GM18951 (cell line): ENCODE results near the gene ITPR2.

Source experiments
- POLR2A ChIP-seq: IDR thresholded peaks from 4 replicates; pipeline ENCODE4 v1.6.1; 2011; ENCODE audit warnings: mild to moderate bottlenecking; ENCODE audit not compliant: insufficient read length, insufficient read depth; ENCODE audit errors: extremely low read depth
- in situ Hi-C: fragments of 300-500 bp; cut with MboI; formaldehyde crosslinking; loops from one replicate; pipeline ENCODE4 v1.12.0; 2022; ENCODE audit warnings: low sequenced_read_pairs, mixed read lengths, inconsistent platforms; ENCODE audit not compliant: unreplicated experiment

ITPR2 gene

GRCh38 chr12:26633591-26634210, 199.3 kb downstream of the ITPR2 start:
- TF ChIP-seq POLR2A = no peak
- in situ Hi-C loops = loop anchor here (25.0 kb wide), 1 partner anchor 546 kb away; no protein-coding TSS in a partner anchor

GRCh38 chr12:26632756-26633155, 200.2 kb downstream of the ITPR2 start:
- in situ Hi-C loops = loop anchor here (25.0 kb wide), 1 partner anchor 545 kb away; no protein-coding TSS in a partner anchor
- TF ChIP-seq POLR2A = no peak

GRCh38 chr12:26631846-26632245, 201.1 kb downstream of the ITPR2 start:
- in situ Hi-C loops = loop anchor here (25.0 kb wide), 1 partner anchor 545 kb away; no protein-coding TSS in a partner anchor
- TF ChIP-seq POLR2A = no peak

GRCh38 chr12:26630546-26631027, 202.4 kb downstream of the ITPR2 start:
- TF ChIP-seq POLR2A = no peak
- in situ Hi-C loops = loop anchor here (25.0 kb wide), 1 partner anchor 543 kb away; no protein-coding TSS in a partner anchor

- no peak for TF ChIP-seq POLR2A
- in situ Hi-C loops = loop anchor here (25.0 kb wide), 1 partner anchor 543 kb away; no protein-coding TSS in a partner anchor
Measured at GRCh38 chr12:26629864-26630263, 203.1 kb downstream of the ITPR2 start.

GRCh38 chr12:26628234-26628633, 204.8 kb downstream of the ITPR2 start:
- no peak for TF ChIP-seq POLR2A
- in situ Hi-C loops = loop anchor here (25.0 kb wide), 1 partner anchor 541 kb away; no protein-coding TSS in a partner anchor

GRCh38 chr12:26627335-26627734, 205.7 kb downstream of the ITPR2 start:
- no peak for TF ChIP-seq POLR2A

GRCh38 chr12:26623136-26623535, 209.9 kb downstream of the ITPR2 start:
- no peak for TF ChIP-seq POLR2A
- in situ Hi-C loops = no loop called here

More at GRCh38 chr12:26627335-26627734, 205.7 kb downstream of the ITPR2 start:
- in situ Hi-C loops = loop anchor here (25.0 kb wide), 1 partner anchor 540 kb away; no protein-coding TSS in a partner anchor

- no peak for TF ChIP-seq POLR2A
- in situ Hi-C loops = no loop called here
Measured at GRCh38 chr12:26622601-26623000, 210.4 kb downstream of the ITPR2 start.

GRCh38 chr12:26621932-26622331, 211.1 kb downstream of the ITPR2 start:
- TF ChIP-seq POLR2A = no peak

GRCh38 chr12:26620907-26621306, 212.1 kb downstream of the ITPR2 start:
- in situ Hi-C loops = no loop called here

More at GRCh38 chr12:26621932-26622331, 211.1 kb downstream of the ITPR2 start:
- in situ Hi-C loops = no loop called here

GRCh38 chr12:26617513-26617912, 215.5 kb downstream of the ITPR2 start:
- in situ Hi-C loops = no loop called here
- TF ChIP-seq POLR2A = no peak

More at GRCh38 chr12:26620907-26621306, 212.1 kb downstream of the ITPR2 start:
- no peak for TF ChIP-seq POLR2A

- TF ChIP-seq POLR2A = no peak
- in situ Hi-C loops = no loop called here
Measured at GRCh38 chr12:26614011-26614616, 218.9 kb downstream of the ITPR2 start.

GRCh38 chr12:26612203-26612602, 220.8 kb downstream of the ITPR2 start:
- TF ChIP-seq POLR2A = no peak
- in situ Hi-C loops = no loop called here

GRCh38 chr12:26611598-26611997, 221.4 kb downstream of the ITPR2 start:
- in situ Hi-C loops = no loop called here
- no peak for TF ChIP-seq POLR2A
